Neural progenitor cell (in vitro differentiated cells): ENCODE results near the gene CELSR2. TPM values are rescaled to one million over a fixed set of nuclear protein-coding genes. Genes with fewer than 3 reads are reported as not detected.

ENCODE experiments used
- DNase-seq: peaks from one replicate; pipeline ENCODE4 v3.0.0-alpha.2; 2016; ENCODE audit warnings: low spot score
- H2AFZ ChIP-seq: fragments of 200-600 bp; sonication (generic); replicated peaks from 2 replicates; pipeline ENCODE4 v1.6.1; 2016; ENCODE audit warnings: antibody characterized with exemption
- H3F3A ChIP-seq: fragments of 200-600 bp; sonication (generic); 2 replicates; pipeline ENCODE4 v1.6.1; 2016; ENCODE audit warnings: antibody characterized with exemption, low read depth
- H3K27ac ChIP-seq: fragments of 200-600 bp; sonication (generic); 2 replicates; pipeline ENCODE4 v1.5.1; 2016; ENCODE audit warnings: mild to moderate bottlenecking
- H3K27me3 ChIP-seq: fragments of 200-600 bp; sonication (generic); 2 replicates; pipeline ENCODE4 v1.6.1; 2016; ENCODE audit warnings: mild to moderate bottlenecking, moderate library complexity
- H3K36me3 ChIP-seq: fragments of 200-600 bp; sonication (generic); 2 replicates; pipeline ENCODE4 v1.5.1; 2016
- H3K4me1 ChIP-seq: fragments of 200-600 bp; sonication (generic); 2 replicates; pipeline ENCODE4 v1.6.1; 2016; ENCODE audit warnings: mixed run types
- H3K4me2 ChIP-seq: fragments of 200-600 bp; sonication (generic); 2 replicates; pipeline ENCODE4 v1.6.1; 2016
- H3K4me3 ChIP-seq: fragments of 200-600 bp; sonication (generic); 2 replicates; pipeline ENCODE4 v1.5.1; 2016
- H3K79me2 ChIP-seq: fragments of 200-600 bp; sonication (generic); 2 replicates; pipeline ENCODE4 v1.6.1; 2016; ENCODE audit warnings: low read depth
- H3K9ac ChIP-seq: fragments of 200-600 bp; sonication (generic); 2 replicates; pipeline ENCODE4 v1.6.1; 2016
- H3K9me3 ChIP-seq: fragments of 200-600 bp; sonication (generic); 2 replicates; pipeline ENCODE4 v1.5.1; 2016; ENCODE audit warnings: low read depth
- H4K20me1 ChIP-seq: fragments of 200-600 bp; sonication (generic); 2 replicates; pipeline ENCODE4 v1.6.1; 2016; ENCODE audit warnings: low read depth
- H3K27ac Mint-ChIP-seq: 3 replicates; pipeline ENCODE4 v1.8.0; 2021; ENCODE audit warnings: mixed read lengths
- H3K27me3 Mint-ChIP-seq: 2 replicates; pipeline ENCODE4 v1.8.0; 2022; ENCODE audit warnings: low read depth, mild to moderate bottlenecking, inconsistent platforms, moderate library complexity, mixed read lengths; ENCODE audit not compliant: insufficient read depth
- H3K36me3 Mint-ChIP-seq: 3 replicates; pipeline ENCODE4 v1.8.0; 2021; ENCODE audit warnings: mixed read lengths
- H3K4me1 Mint-ChIP-seq: 3 replicates; pipeline ENCODE4 v1.8.0; 2021; ENCODE audit warnings: mixed read lengths
- H3K4me3 Mint-ChIP-seq: 3 replicates; pipeline ENCODE4 v1.8.0; 2021; ENCODE audit warnings: mild to moderate bottlenecking, moderate library complexity, mixed read lengths
- H3K9me3 Mint-ChIP-seq: 3 replicates; pipeline ENCODE4 v1.8.0; 2020; ENCODE audit warnings: mixed read lengths
- EZH2 ChIP-seq: fragments of 200-600 bp; sonication (generic); IDR thresholded peaks from 2 replicates; pipeline ENCODE4 v1.6.1; 2017; ENCODE audit warnings: antibody characterized with exemption, mild to moderate bottlenecking, moderate library complexity
- EZH2phosphoT487 ChIP-seq: fragments of 200-600 bp; sonication (generic); IDR thresholded peaks from 2 replicates; pipeline ENCODE4 v1.6.1; 2017; ENCODE audit warnings: antibody characterized with exemption
- total RNA-seq: library from RNA; depleted of rRNA; stranded (reverse); fragments of >200 nt; gene quantifications from 2 replicates; pipeline ENCODE4 v1.2.3, GENCODE V29; 2015; ENCODE audit warnings: low replicate concordance
- TF ChIP-seq, protein P1 (sequence below): fragments of 200-600 bp; sonication (generic); IDR thresholded peaks from 2 replicates; pipeline ENCODE4 v1.5.1; 2017; ENCODE audit warnings: antibody characterized with exemption, mild to moderate bottlenecking

The CELSR2 gene
- total RNA-seq, 1 donor from 2014 or later = 11.1 TPM

DNA sequence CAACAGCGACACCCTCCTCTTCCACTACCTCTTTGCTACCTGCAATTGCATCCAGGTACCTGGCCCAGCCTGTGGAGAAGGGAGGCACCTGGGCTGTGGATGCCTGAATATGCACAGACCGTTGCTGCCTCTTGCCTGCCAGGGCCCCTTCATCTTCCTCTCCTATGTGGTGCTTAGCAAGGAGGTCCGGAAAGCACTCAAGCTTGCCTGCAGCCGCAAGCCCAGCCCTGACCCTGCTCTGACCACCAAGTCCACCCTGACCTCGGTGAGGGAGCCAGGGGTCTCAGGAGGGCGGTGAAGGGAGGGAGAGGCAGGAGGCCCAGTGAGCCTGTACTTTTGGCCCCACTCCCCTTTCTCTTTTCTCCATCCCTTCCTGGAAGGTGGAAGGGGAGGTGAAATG lies 22.1 kb downstream of the CELSR2 start:
- no peaks in the 10 kb centered on the region for H3K4me1 ChIP-seq
- Mint-ChIP-seq H3K27me3 (peaks cover 8% of the 10 kb centered on the region), H3K4me1 (peaks cover 18% of the 10 kb centered on the region), H3K27ac (no peak overlapping the region), H3K36me3 (peaks cover 29% of the 10 kb centered on the region), H3K9me3 (no peaks in the 10 kb centered on the region), H3K4me3 (peak overlapping the region; percentile 52)
- H2AFZ ChIP-seq = no peak overlapping the region
- DNase-seq = no peak
- no peaks in the 10 kb centered on the region for H3K27me3 ChIP-seq
- H4K20me1 ChIP-seq = no peaks in the 10 kb centered on the region
- TF ChIP-seq, protein P1, sequence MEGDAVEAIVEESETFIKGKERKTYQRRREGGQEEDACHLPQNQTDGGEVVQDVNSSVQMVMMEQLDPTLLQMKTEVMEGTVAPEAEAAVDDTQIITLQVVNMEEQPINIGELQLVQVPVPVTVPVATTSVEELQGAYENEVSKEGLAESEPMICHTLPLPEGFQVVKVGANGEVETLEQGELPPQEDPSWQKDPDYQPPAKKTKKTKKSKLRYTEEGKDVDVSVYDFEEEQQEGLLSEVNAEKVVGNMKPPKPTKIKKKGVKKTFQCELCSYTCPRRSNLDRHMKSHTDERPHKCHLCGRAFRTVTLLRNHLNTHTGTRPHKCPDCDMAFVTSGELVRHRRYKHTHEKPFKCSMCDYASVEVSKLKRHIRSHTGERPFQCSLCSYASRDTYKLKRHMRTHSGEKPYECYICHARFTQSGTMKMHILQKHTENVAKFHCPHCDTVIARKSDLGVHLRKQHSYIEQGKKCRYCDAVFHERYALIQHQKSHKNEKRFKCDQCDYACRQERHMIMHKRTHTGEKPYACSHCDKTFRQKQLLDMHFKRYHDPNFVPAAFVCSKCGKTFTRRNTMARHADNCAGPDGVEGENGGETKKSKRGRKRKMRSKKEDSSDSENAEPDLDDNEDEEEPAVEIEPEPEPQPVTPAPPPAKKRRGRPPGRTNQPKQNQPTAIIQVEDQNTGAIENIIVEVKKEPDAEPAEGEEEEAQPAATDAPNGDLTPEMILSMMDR = no peak
- TF ChIP-seq EZH2 (no peak), EZH2phosphoT487 (no peak)
- H3K79me2 ChIP-seq = no peaks in the 10 kb centered on the region
- H3K9ac ChIP-seq = no peak overlapping the region
- no peak overlapping the region for H3K4me3 ChIP-seq
- H3K9me3 ChIP-seq = no peaks in the 10 kb centered on the region
- H3F3A ChIP-seq = no peaks in the 10 kb centered on the region
- no peaks in the 10 kb centered on the region for H3K36me3 ChIP-seq
- no peak overlapping the region for H3K27ac ChIP-seq
- H3K4me2 ChIP-seq = no peak overlapping the region

DNA sequence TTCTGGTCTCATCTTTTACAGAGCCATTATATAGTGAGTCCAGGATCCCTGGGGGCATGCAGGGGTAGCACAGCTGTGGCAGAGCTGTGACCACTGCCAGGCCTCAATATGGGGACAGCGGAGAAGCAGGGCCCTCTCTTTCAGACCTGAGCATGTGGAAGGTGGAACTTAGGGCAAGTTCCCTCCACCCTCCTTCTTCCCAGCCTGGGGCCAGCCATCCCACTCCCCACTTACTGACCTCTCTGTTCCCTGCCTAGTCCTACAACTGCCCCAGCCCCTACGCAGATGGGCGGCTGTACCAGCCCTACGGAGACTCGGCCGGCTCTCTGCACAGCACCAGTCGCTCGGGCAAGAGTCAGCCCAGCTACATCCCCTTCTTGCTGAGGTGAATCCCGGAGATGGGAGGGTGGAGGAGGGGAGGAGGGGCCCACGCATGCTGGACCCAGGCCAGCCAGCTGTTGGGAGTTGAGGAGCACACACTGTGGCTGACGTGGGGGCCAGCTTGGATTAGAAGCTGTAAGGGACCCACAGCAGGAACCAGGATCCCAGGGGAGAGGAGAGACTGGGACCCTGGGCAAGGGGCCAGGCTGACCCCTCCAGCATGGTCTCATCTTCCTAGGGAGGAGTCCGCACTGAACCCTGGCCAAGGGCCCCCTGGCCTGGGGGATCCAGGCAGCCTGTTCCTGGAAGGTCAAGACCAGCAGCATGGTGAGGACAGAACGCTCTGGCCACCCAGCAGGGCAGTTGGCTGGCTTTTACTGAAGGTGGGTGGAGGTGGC lies 22.9 kb downstream of the CELSR2 start:
- no peak for DNase-seq
- Mint-ChIP-seq H3K27ac (no peak overlapping the region), H3K36me3 (peaks cover 25% of the 10 kb centered on the region), H3K4me3 (no peak overlapping the region), H3K27me3 (peaks cover 8% of the 10 kb centered on the region), H3K9me3 (no peaks in the 10 kb centered on the region), H3K4me1 (peaks cover 21% of the 10 kb centered on the region)
- Histone ChIP-seq H3K9ac (no peak overlapping the region), H3K36me3 (no peaks in the 10 kb centered on the region), H3K4me2 (no peak overlapping the region), H3K9me3 (no peaks in the 10 kb centered on the region), H3K4me1 (no peaks in the 10 kb centered on the region), H3K4me3 (no peak overlapping the region), H3K27me3 (no peaks in the 10 kb centered on the region), H2AFZ (no peak overlapping the region), H3F3A (peaks cover 7% of the 10 kb centered on the region), H3K27ac (no peak overlapping the region), H3K79me2 (no peaks in the 10 kb centered on the region), H4K20me1 (no peaks in the 10 kb centered on the region)
- TF ChIP-seq EZH2phosphoT487 = no peak
- TF ChIP-seq, protein P1 = no peak
- TF ChIP-seq EZH2 = no peak

DNA sequence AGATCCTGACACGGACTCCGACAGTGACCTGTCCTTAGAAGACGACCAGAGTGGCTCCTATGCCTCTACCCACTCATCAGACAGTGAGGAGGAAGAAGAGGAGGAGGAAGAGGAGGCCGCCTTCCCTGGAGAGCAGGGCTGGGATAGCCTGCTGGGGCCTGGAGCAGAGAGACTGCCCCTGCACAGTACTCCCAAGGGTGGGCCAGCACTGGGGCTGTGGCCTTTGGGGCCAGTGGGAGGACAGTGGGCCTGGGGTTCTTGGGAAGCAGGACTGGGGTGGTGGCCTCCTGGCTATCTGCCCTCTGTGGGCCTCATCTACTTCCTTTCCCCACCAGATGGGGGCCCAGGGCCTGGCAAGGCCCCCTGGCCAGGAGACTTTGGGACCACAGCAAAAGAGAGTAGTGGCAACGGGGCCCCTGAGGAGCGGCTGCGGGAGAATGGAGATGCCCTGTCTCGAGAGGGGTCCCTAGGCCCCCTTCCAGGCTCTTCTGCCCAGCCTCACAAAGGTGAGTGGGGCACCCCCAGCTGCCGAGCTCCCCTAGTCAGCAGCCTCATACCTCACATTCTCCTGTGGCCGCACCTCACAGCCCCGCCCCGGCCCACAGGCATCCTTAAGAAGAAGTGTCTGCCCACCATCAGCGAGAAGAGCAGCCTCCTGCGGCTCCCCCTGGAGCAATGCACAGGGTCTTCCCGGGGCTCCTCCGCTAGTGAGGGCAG lies 23.6 kb downstream of the CELSR2 start:
- Histone ChIP-seq H3K4me3 (no peak overlapping the region), H3K4me1 (no peaks in the 10 kb centered on the region), H2AFZ (no peak overlapping the region), H3K4me2 (no peak overlapping the region), H3K27ac (no peak overlapping the region), H3K9ac (no peak overlapping the region), H3K9me3 (no peaks in the 10 kb centered on the region), H3K79me2 (no peaks in the 10 kb centered on the region), H3F3A (peaks cover 14% of the 10 kb centered on the region), H3K27me3 (no peaks in the 10 kb centered on the region), H3K36me3 (no peaks in the 10 kb centered on the region), H4K20me1 (no peaks in the 10 kb centered on the region)
- Mint-ChIP-seq H3K4me1 (peaks cover 22% of the 10 kb centered on the region), H3K9me3 (no peaks in the 10 kb centered on the region), H3K27ac (no peak overlapping the region), H3K36me3 (peaks cover 22% of the 10 kb centered on the region), H3K4me3 (no peak overlapping the region), H3K27me3 (peaks cover 6% of the 10 kb centered on the region)
- TF ChIP-seq EZH2phosphoT487 (no peak), EZH2 (no peak)
- TF ChIP-seq, protein P1 = no peak
- DNase-seq = no peak
